Left lung (tissue), 10 donors: ENCODE data around the gene RMDN3. TPM values are rescaled to one million over a fixed set of nuclear protein-coding genes. Genes with fewer than 3 reads are reported as not detected.

ENCODE experiments used
- ATAC-seq: fragments of 200-7000 bp; cut with Tn5 transposase; one replicate; pipeline ENCODE4 v1.9.1; 2020; ENCODE audit warnings: moderate library complexity
- DNase-seq, 4 donors: peaks; one replicate each; pipeline ENCODE4 v3.0.0-alpha.2; 2013 to 2020
- H3K27ac ChIP-seq, 2 donors: fragments of 200-600 bp; sonication (generic) in 1 of 2; one replicate each; pipeline versions ENCODE4 v1.5.0 to v1.8.0; 2020 to 2021
- H3K27me3 ChIP-seq, 2 donors: fragments of 200-600 bp; sonication (generic) in 1 of 2; one replicate each; pipeline versions ENCODE4 v1.5.0 to v1.8.0; 2020 to 2021
- H3K36me3 ChIP-seq, 2 donors: fragments of 200-600 bp; sonication (generic) in 1 of 2; one replicate each; pipeline versions ENCODE4 v1.5.0 to v1.8.0; 2020 to 2021
- H3K4me1 ChIP-seq, 2 donors: fragments of 200-600 bp; one replicate each; pipeline ENCODE4 v1.8.0; 2021
- H3K4me3 ChIP-seq, 2 donors: fragments of 200-600 bp; sonication (generic) in 1 of 2; one replicate each; pipeline versions ENCODE4 v1.5.0 to v1.8.0; 2020 to 2021; ENCODE audit warnings: mild to moderate bottlenecking in 1 of 2
- H3K9me3 ChIP-seq, 2 donors: fragments of 200-600 bp; sonication (generic) in 1 of 2; one replicate each; pipeline versions ENCODE4 v1.5.0 to v1.8.0; 2020 to 2021
- CTCF ChIP-seq, 2 donors: fragments of 200-600 bp; sonication (generic) in 1 of 2; IDR thresholded peaks; one replicate each; pipeline versions ENCODE4 v1.5.0 to v1.8.0; 2021; ENCODE audit warnings: antibody characterized with exemption in 2 of 2
- intact Hi-C, 2 donors: fragments of 100-400 bp; cut with DNase I; formaldehyde crosslinking; loops; one replicate each; pipeline versions ENCODE4 v1.11.2 to v1.14.2; 2022
- polyA plus RNA-seq, 6 donors: library from polyadenylated mRNA; unstranded; fragments of 120-200 nt; gene quantifications; one replicate each; pipeline ENCODE4 v1.2.1, GENCODE V29; 2013; ENCODE audit not compliant: insufficient read length in 6 of 6
- total RNA-seq, 2 donors: library from RNA; stranded (reverse); fragmentation: NEBNext Ultra II Directional; extraction: Animal tissue kit (Norgen Biotek cat#: 25700); gene quantifications; one replicate each; pipeline ENCODE4 v1.2.1, GENCODE V29; 2021
- donor health status: DM: no; HTN: yes; CAD: no.
- donor health status: DM: no; HTN: no; CAD: no.

Gene RMDN3
- total and polyA plus RNA-seq, 8 donors, result 30.8 to 83.1 (median 36.0) TPM

- Histone ChIP-seq H3K4me1 (peaks cover 4 to 22% of the 10 kb centered on the region in 2 donors), H3K4me3 (no peak overlapping the region), H3K27me3 (no peaks in the 10 kb centered on the region), H3K36me3 (peaks cover 0 to 9% of the 10 kb centered on the region in 2 donors), H3K27ac (no peak overlapping the region), H3K9me3 (no peaks in the 10 kb centered on the region)
- ATAC-seq (no peak), DNase-seq (no peak)
- intact Hi-C loops, result no loop called here
- TF ChIP-seq CTCF (IDR thresholded peaks at IDR 0.05), result no peak
Observed at GRCh38 chr15:40691737-40692136, 63.3 kb downstream of the RMDN3 start.

- Histone ChIP-seq H3K27me3 (no peaks in the 10 kb centered on the region), H3K9me3 (no peaks in the 10 kb centered on the region), H3K27ac (no peak overlapping the region), H3K4me3 (no peak overlapping the region), H3K4me1 (peaks cover 4 to 10% of the 10 kb centered on the region in 2 donors), H3K36me3 (peaks cover 0 to 9% of the 10 kb centered on the region in 2 donors)
- ATAC-seq, result no peak
- intact Hi-C loops, result no loop called here
- no peak for TF ChIP-seq CTCF (IDR thresholded peaks at IDR 0.05)
- no peak for DNase-seq
Observed at GRCh38 chr15:40688932-40689799, 65.9 kb downstream of the RMDN3 start.

Other genes with a start within 250 kb of the RMDN3 start
- gene CCDC32, start 190.2 kb downstream of the RMDN3 start, total RNA-seq, result 10 to 100 TPM; 19.4 to 29.5 TPM
- 10 to 100 TPM; 27.9 to 31.6 (median 29.0) TPM for gene CCDC32, start 190.2 kb downstream of the RMDN3 start, polyA plus RNA-seq
- gene RPUSD2, start 186.0 kb downstream of the RMDN3 start, total RNA-seq, result 1 to 10 TPM; 5.8 to 6.6 TPM
- 10 to 100 TPM in 1 of 6 donors, 1 to 10 TPM in 5; 5.3 to 10.2 (median 8.1) TPM for gene RPUSD2, start 186.0 kb downstream of the RMDN3 start, polyA plus RNA-seq
- 1 to 10 TPM; 2.7 to 5.9 TPM for gene KNL1, start 161.0 kb downstream of the RMDN3 start, total RNA-seq
- gene KNL1, start 161.0 kb downstream of the RMDN3 start, polyA plus RNA-seq, result 10 to 100 TPM; 13.6 to 31.6 (median 20.0) TPM
- gene RAD51, start 60.1 kb downstream of the RMDN3 start, total RNA-seq, result 1 to 10 TPM; 4.4 to 4.8 TPM
- 10 to 100 TPM in 5 of 6 donors, 1 to 10 TPM in 1; 8.9 to 15.6 (median 13.0) TPM for gene RAD51, start 60.1 kb downstream of the RMDN3 start, polyA plus RNA-seq
- 10 to 100 TPM; 42.1 to 61.5 TPM for gene GCHFR, start 8.8 kb upstream of the RMDN3 start, total RNA-seq
- gene GCHFR, start 8.8 kb upstream of the RMDN3 start, polyA plus RNA-seq, result 10 to 100 TPM; 12.7 to 18.6 (median 15.7) TPM
- under 1 TPM; 0.32 to 0.71 TPM for gene C15orf62, start 14.7 kb upstream of the RMDN3 start, total RNA-seq
- gene C15orf62, start 14.7 kb upstream of the RMDN3 start, polyA plus RNA-seq, result 1 to 10 TPM; 3.2 to 4.6 (median 4.0) TPM
- 10 to 100 TPM; 23.6 to 26.2 TPM for gene ZFYVE19, start 51.8 kb upstream of the RMDN3 start, total RNA-seq
- 10 to 100 TPM; 29.4 to 32.3 (median 30.6) TPM for gene ZFYVE19, start 51.8 kb upstream of the RMDN3 start, polyA plus RNA-seq
- 10 to 100 TPM; 24.3 to 32.6 TPM for gene DNAJC17, start 52.2 kb upstream of the RMDN3 start, total RNA-seq
- 10 to 100 TPM; 36.1 to 50.1 (median 44.0) TPM for gene DNAJC17, start 52.2 kb upstream of the RMDN3 start, polyA plus RNA-seq
- gene PPP1R14D, start 73.5 kb upstream of the RMDN3 start, total RNA-seq, result under 1 TPM in 1 of 2 donors, not detected in 1; 0.47 TPM
- under 1 TPM; 0.20 to 0.50 (median 0.32) TPM for gene PPP1R14D, start 73.5 kb upstream of the RMDN3 start, polyA plus RNA-seq
- gene SPINT1, start 88.8 kb upstream of the RMDN3 start, total RNA-seq, result 100 to 1,000 TPM; 102 to 160 TPM
- gene SPINT1, start 88.8 kb upstream of the RMDN3 start, polyA plus RNA-seq, result 10 to 100 TPM; 51.8 to 72.8 (median 63.6) TPM
- gene RHOV, start 119.0 kb upstream of the RMDN3 start, total RNA-seq, result 1 to 10 TPM in 1 of 2 donors, under 1 TPM in 1; 0.55 to 1.5 TPM
- gene RHOV, start 119.0 kb upstream of the RMDN3 start, polyA plus RNA-seq, result under 1 TPM; 0.31 to 0.76 (median 0.53) TPM
- 10 to 100 TPM; 26.3 to 29.0 TPM for gene VPS18, start 139.2 kb upstream of the RMDN3 start, total RNA-seq
- gene VPS18, start 139.2 kb upstream of the RMDN3 start, polyA plus RNA-seq, result 10 to 100 TPM in 5 of 6 donors, 1 to 10 TPM in 1; 9.2 to 13.7 (median 12.9) TPM
- gene DLL4, start 174.1 kb upstream of the RMDN3 start, total RNA-seq, result 10 to 100 TPM; 10.4 to 18.1 TPM
- gene DLL4, start 174.1 kb upstream of the RMDN3 start, polyA plus RNA-seq, result 10 to 100 TPM; 15.9 to 23.7 (median 19.0) TPM
- gene CHAC1, start 198.2 kb upstream of the RMDN3 start, total RNA-seq, result 1 to 10 TPM; 3.5 to 5.8 TPM
- 1 to 10 TPM in 5 of 6 donors, under 1 TPM in 1; 0.78 to 1.6 (median 1.1) TPM for gene CHAC1, start 198.2 kb upstream of the RMDN3 start, polyA plus RNA-seq